ENCODE data around the gene HDGFL1. TPM values are rescaled to one million over a fixed set of nuclear protein-coding genes. Genes with fewer than 3 reads are reported as not detected.

HDGFL1 gene
- polyA plus RNA-seq, 1 experiment = not detected

GRCh38 chr6:22536122-22536521 lies 33.2 kb upstream of the HDGFL1 start:
- DNase-seq (ENCODE audit: low read depth) = no peak
- ChIA-PET CTCF (interaction anchor here (1.2 kb wide), 1 partner anchor 14 kb away, joined by 3 read pairs; no protein-coding TSS in a partner anchor), POLR2A (no interaction called here)
- no peak overlapping the region for H3K4me3 ChIP-seq (ENCODE audit: low read depth, low read length)
- no peaks in the 10 kb centered on the region for H3K36me3 ChIP-seq (ENCODE audit: control insufficient read depth, insufficient read depth, low read length)
- TF ChIP-seq, protein P1, sequence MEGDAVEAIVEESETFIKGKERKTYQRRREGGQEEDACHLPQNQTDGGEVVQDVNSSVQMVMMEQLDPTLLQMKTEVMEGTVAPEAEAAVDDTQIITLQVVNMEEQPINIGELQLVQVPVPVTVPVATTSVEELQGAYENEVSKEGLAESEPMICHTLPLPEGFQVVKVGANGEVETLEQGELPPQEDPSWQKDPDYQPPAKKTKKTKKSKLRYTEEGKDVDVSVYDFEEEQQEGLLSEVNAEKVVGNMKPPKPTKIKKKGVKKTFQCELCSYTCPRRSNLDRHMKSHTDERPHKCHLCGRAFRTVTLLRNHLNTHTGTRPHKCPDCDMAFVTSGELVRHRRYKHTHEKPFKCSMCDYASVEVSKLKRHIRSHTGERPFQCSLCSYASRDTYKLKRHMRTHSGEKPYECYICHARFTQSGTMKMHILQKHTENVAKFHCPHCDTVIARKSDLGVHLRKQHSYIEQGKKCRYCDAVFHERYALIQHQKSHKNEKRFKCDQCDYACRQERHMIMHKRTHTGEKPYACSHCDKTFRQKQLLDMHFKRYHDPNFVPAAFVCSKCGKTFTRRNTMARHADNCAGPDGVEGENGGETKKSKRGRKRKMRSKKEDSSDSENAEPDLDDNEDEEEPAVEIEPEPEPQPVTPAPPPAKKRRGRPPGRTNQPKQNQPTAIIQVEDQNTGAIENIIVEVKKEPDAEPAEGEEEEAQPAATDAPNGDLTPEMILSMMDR (IDR thresholded peaks at IDR 0.05; ENCODE audit: insufficient read depth, low read depth, low read length) = no peak
- no peaks in the 10 kb centered on the region for H3K27me3 ChIP-seq (ENCODE audit: control insufficient read depth, insufficient read depth, low read length)

DNA sequence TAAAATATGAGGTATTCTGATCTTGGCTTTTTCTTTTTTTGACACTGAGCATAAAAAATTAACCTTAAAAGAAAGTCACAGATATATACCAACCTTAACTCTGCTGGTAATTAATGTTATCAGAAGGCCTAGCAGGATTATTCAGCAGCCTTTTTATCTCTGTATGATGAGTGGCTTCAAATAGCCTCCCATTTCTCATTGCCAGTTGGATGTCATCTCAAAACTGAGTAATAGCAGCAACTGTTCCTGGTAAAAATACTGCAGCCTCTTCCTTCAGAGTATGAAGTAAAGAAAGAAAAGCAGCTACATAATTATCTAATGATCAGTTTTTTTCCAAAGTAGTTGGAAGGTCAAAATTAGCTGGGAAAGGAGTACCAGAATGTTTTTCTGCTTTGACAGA lies 24.9 kb upstream of the HDGFL1 start:
- CTCF ChIA-PET = interaction anchor here (0.6 kb wide), 2 partner anchors 125 to 774 kb away, joined by 3 read pairs; no protein-coding TSS in a partner anchor
- TF ChIP-seq, protein P1 (IDR thresholded peaks at IDR 0.05; ENCODE audit: insufficient read depth, low read depth, low read length) = no peak

GRCh38 chr6:22545051-22545450 lies 24.3 kb upstream of the HDGFL1 start:
- no peaks in the 10 kb centered on the region for H3K27me3 ChIP-seq (ENCODE audit: control insufficient read depth, insufficient read depth, low read length)
- no peak overlapping the region for H3K4me3 ChIP-seq (ENCODE audit: low read depth, low read length)
- no peak for DNase-seq (ENCODE audit: low read depth)
- TF ChIP-seq, protein P1 (IDR thresholded peaks at IDR 0.05; ENCODE audit: insufficient read depth, low read depth, low read length) = no peak
- CTCF ChIA-PET = interaction anchor here (0.6 kb wide), 1 partner anchor 124 kb away, joined by 3 read pairs; no protein-coding TSS in a partner anchor
- no peaks in the 10 kb centered on the region for H3K36me3 ChIP-seq (ENCODE audit: control insufficient read depth, insufficient read depth, low read length)
- POLR2A ChIA-PET = no interaction called here

More for the DNA sequence above, 24.9 kb upstream of the HDGFL1 start:
- no peak overlapping the region for H3K4me3 ChIP-seq (ENCODE audit: low read depth, low read length)
- no peaks in the 10 kb centered on the region for H3K36me3 ChIP-seq (ENCODE audit: control insufficient read depth, insufficient read depth, low read length)
- POLR2A ChIA-PET = no interaction called here
- no peak for DNase-seq (ENCODE audit: low read depth)
- H3K27me3 ChIP-seq (ENCODE audit: control insufficient read depth, insufficient read depth, low read length) = no peaks in the 10 kb centered on the region

- TF ChIP-seq, protein P1 (IDR thresholded peaks at IDR 0.05; ENCODE audit: insufficient read depth, low read depth, low read length) = no peak
- ChIA-PET POLR2A (no interaction called here), CTCF (no interaction called here)
- Histone ChIP-seq H3K36me3 (ENCODE audit: control insufficient read depth, insufficient read depth, low read length) (no peaks in the 10 kb centered on the region), H3K27me3 (ENCODE audit: control insufficient read depth, insufficient read depth, low read length) (no peaks in the 10 kb centered on the region), H3K4me3 (ENCODE audit: low read depth, low read length) (no peak overlapping the region)
- no peak for DNase-seq (ENCODE audit: low read depth)
These were observed 23.1 kb upstream of the HDGFL1 start for GRCh38 chr6:22546236-22546635.

DNA sequence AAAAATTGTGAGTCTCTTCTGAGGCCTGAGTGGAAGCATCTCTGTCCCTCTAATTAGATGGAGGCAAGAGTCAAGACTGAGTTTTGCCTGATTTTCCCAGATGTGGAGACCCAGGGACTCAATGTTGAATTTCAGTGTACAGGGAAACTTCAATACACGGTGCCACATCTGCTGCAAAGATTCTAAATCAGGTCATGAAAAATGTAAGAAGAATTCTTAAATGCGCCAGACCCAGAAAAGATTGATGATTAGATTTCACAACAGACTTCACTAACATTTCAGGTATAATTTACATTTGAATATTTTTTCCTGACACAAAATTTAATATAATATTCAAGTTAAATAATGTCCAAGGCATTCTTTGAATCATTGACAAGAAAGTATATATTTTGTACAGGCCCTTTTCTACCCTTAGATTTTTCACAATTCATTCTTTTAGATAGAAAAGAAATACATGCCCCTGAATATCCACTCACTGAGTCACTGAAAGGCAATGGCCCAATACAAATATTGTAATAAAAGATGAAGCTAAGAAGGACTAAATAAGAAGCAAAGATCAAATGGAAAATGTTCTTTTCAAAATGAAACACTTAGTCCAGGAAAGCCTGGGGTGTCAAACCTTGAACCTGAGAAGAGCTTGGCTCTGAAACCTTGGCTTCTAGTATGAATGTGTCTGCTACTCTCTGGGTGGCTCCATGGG lies 18.2 kb upstream of the HDGFL1 start:
- ChIA-PET POLR2A (no interaction called here), CTCF (interaction anchor here (1.3 kb wide), 1 partner anchor 15 kb away, joined by 3 read pairs; no protein-coding TSS in a partner anchor)
- Histone ChIP-seq H3K4me3 (ENCODE audit: low read depth, low read length) (no peak overlapping the region), H3K36me3 (ENCODE audit: control insufficient read depth, insufficient read depth, low read length) (no peaks in the 10 kb centered on the region), H3K27me3 (ENCODE audit: control insufficient read depth, insufficient read depth, low read length) (no peaks in the 10 kb centered on the region)
- no peak for DNase-seq (ENCODE audit: low read depth)
- TF ChIP-seq, protein P1 (IDR thresholded peaks at IDR 0.05; ENCODE audit: insufficient read depth, low read depth, low read length) = no peak
